Right lobe of liver (tissue), 6 donors: ENCODE data around the gene LIF. TPM values are rescaled to one million over a fixed set of nuclear protein-coding genes. Genes with fewer than 3 reads are reported as not detected.

Source experiments
- ATAC-seq, 4 donors: fragments of 200-7000 bp; cut with Tn5 transposase; one replicate each; pipeline ENCODE4 v1.9.1; 2020; ENCODE audit warnings: mild to moderate bottlenecking in 4 of 4, moderate library complexity in 4 of 4
- DNase-seq, 3 donors: peaks; one replicate each; pipeline ENCODE4 v3.0.0-alpha.2; 2020
- H3K27ac ChIP-seq, 3 donors: fragments of 200-600 bp; one replicate each; pipeline ENCODE4 v1.8.0; 2022
- H3K27me3 ChIP-seq, 2 donors: fragments of 200-600 bp; one replicate each; pipeline ENCODE4 v1.8.0; 2022
- H3K36me3 ChIP-seq, 4 donors: fragments of 200-600 bp; sonication (generic) in 1 of 4; one replicate each; pipeline versions ENCODE4 v1.5.1 to v1.8.0; 2017 to 2022; ENCODE audit warnings: control low read depth in 1 of 4
- H3K4me1 ChIP-seq, 4 donors: fragments of 200-600 bp; sonication (generic) in 1 of 4; one replicate each; pipeline versions ENCODE4 v1.5.1 to v1.8.0; 2017 to 2022; ENCODE audit warnings: control low read depth in 1 of 4
- H3K4me3 ChIP-seq, 3 donors: fragments of 200-600 bp; one replicate each; pipeline ENCODE4 v1.8.0; 2022
- H3K9me3 ChIP-seq, 4 donors: fragments of 200-600 bp; sonication (generic) in 1 of 4; one replicate each; pipeline versions ENCODE4 v1.5.1 to v1.8.0; 2017 to 2022; ENCODE audit warnings: control low read depth in 1 of 4
- POLR2A ChIP-seq: fragments of 450-650 bp; IDR thresholded peaks from one replicate; pipeline ENCODE4 v1.6.1; 2017; ENCODE audit warnings: antibody characterized with exemption, mild to moderate bottlenecking
- WGBS: methylation state at CpG from one replicate; pipeline ENCODE4 v1.1.6; 2018; ENCODE audit warnings: low coverage, low lambda C conversion rate; ENCODE audit not compliant: insufficient coverage; ENCODE audit errors: missing lambda C conversion rate; 5-methylcytosine and 5-hydroxymethylcytosine counted together
- intact Hi-C, 2 donors: fragments of 100-400 bp; cut with DNase I; formaldehyde crosslinking; loops; one replicate each; pipeline versions ENCODE4 v1.11.2 to v1.14.1; 2022
- total RNA-seq, 6 experiments: library from RNA; depleted of rRNA in 2 of 6; stranded (reverse); fragments of >200 nt in 2 of 6; fragmentation: NEBNext Ultra II Directional in 3 of 6; extraction: Animal tissue kit (Norgen Biotek cat#: 25700) in 3 of 6; gene quantifications; one replicate each; pipeline versions ENCODE4 v1.1.0 to v1.2.4, GENCODE V29; 2016 to 2023
- TF ChIP-seq, protein P1 (sequence below), 4 donors: fragments of 200-600 bp in 3 of 4; fragments of 450-650 bp in 1 of 4; IDR thresholded peaks; one replicate each; pipeline versions ENCODE4 v1.5.1 to v1.8.0; 2016 to 2022; ENCODE audit warnings: antibody characterized with exemption in 4 of 4, mild to moderate bottlenecking in 2 of 4
- donor health status: DM: no; HTN: yes; CAD: no.
- donor health status: DM: no; HTN: no; CAD: no.
- donor health status: DM: no; HTN: no; CAD: no.
- donor health status: DM: no; HTN: yes; CAD: no.
- donor health status: DM: no; HTN: yes; CAD: no.

LIF gene
- total RNA-seq, 6 experiments from 2014 or later = 0.15 to 2.0 (median 1.6) TPM; not detected in 2

DNA sequence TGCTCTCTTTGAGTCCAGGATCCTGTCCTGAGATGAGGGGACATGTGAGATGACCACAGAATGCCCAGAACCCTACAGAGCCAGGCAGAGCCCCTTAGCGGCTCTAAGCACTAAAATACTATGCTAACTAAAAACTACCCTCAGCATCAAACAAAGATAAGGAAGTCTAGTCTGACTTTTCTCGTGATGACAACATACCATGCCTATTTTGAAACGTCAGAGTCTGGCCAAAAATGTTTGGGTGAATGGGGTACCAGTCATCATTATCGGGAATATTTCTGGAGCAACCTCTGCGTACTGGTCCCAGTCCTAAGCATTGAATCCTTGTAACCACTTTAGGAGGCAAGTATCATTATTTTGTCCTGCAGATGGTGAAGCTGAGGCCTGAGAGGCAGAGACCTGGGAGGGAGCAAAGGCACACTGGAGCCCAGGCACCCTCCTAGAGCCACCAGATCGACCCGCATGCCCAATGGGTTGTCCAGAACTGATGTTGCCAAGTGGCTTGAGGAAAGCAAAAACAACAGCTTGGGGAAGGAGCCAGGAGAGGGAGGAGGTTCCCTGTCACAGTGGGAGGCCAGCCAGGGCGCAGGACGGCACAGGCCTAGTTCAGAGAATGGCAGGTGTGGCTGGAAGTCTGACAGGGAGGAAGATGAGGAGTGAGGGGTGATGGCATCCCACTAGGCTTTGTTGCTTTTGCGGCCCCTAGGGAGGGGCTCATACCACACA, 27.3 kb upstream of the LIF start:
- intact Hi-C loops = no loop called here
- H3K36me3 ChIP-seq = no peaks in the 10 kb centered on the region
- H3K27me3 ChIP-seq = no peaks in the 10 kb centered on the region
- H3K4me3 ChIP-seq = no peak overlapping the region
- ATAC-seq (no peak), DNase-seq (no peak)
- no peaks in the 10 kb centered on the region for H3K4me1 ChIP-seq
- no peak overlapping the region for H3K27ac ChIP-seq
- WGBS = 53% methylated on average over 7 of the region's 10 CpGs
- no peak for TF ChIP-seq POLR2A
- TF ChIP-seq, protein P1, sequence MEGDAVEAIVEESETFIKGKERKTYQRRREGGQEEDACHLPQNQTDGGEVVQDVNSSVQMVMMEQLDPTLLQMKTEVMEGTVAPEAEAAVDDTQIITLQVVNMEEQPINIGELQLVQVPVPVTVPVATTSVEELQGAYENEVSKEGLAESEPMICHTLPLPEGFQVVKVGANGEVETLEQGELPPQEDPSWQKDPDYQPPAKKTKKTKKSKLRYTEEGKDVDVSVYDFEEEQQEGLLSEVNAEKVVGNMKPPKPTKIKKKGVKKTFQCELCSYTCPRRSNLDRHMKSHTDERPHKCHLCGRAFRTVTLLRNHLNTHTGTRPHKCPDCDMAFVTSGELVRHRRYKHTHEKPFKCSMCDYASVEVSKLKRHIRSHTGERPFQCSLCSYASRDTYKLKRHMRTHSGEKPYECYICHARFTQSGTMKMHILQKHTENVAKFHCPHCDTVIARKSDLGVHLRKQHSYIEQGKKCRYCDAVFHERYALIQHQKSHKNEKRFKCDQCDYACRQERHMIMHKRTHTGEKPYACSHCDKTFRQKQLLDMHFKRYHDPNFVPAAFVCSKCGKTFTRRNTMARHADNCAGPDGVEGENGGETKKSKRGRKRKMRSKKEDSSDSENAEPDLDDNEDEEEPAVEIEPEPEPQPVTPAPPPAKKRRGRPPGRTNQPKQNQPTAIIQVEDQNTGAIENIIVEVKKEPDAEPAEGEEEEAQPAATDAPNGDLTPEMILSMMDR (IDR thresholded peaks at IDR 0.05) = no peak
- no peaks in the 10 kb centered on the region for H3K9me3 ChIP-seq

DNA sequence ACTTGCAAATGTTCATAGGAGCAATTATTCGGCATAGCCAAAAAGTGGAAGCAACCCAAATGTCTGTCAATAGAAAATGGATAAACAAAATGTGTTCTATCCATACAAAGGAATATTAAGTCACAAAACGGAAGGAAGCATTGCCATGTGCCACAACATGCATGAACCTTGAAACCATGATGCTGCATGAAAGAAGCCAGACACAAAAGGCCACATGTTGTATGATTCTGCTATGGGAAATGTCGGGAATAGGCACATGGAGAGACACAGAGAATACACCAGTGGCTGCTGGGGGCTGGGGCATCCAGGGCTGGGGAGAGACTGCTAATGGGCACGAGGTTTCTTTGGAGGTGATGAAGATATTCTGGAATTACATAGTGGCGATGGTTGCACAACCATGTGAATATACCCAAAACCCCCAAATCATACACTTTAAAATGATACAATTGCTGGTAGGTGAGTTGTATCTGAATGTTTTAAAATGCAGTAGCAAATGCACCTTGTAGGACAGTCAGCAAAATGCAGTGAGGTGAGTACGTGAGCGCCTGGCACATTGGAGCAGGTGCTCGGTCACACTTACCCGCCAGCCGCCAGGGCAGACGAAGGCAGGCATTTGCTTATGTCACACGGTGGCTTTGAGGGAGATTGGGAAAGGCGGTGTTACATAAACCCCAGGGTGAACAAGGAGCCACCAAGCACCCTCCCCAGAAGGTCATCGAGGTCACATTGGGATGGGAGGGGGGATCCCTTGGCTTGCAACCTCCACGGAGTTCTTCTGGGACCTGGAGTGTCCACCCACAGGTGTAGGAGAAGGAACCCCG, 26.4 kb upstream of the LIF start:
- ATAC-seq (no peak), DNase-seq (no peak)
- Histone ChIP-seq H3K36me3 (no peaks in the 10 kb centered on the region), H3K4me1 (no peaks in the 10 kb centered on the region), H3K9me3 (no peaks in the 10 kb centered on the region), H3K27me3 (no peaks in the 10 kb centered on the region), H3K4me3 (no peak overlapping the region), H3K27ac (no peak overlapping the region)
- TF ChIP-seq, protein P1 (IDR thresholded peaks at IDR 0.05) = no peak
- no peak for TF ChIP-seq POLR2A
- intact Hi-C loops = no loop called here
- WGBS = 60% methylated on average over 9 of the region's 16 CpGs

DNA sequence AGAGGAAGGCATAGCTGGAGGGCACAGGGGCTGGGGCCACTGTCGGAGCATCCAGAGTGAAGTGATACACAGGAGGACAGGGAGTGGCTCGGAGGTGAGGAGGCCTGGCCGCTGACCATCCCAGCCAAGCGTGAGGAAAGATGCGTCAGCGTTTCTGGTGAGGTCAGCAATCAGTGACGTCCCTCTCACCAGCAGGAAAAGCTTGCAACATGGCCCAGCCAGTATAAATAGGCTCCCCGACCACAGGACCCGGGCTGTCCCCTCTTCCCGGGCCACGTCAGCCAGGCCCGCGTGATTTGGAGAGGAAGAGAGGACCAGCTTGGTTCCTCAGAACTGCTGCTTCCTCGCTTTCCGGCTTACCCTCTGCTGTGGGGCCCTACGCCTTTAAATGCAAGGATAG, 24.3 kb upstream of the LIF start:
- no peak overlapping the region for H3K4me3 ChIP-seq
- intact Hi-C loops = no loop called here
- H3K27ac ChIP-seq = peak overlapping the region in 2 of 3 donors; percentile 17 to 22
- ATAC-seq = peak; percentile 69 to 71 (median 70)
- H3K27me3 ChIP-seq = no peaks in the 10 kb centered on the region
- H3K36me3 ChIP-seq = no peaks in the 10 kb centered on the region
- no peaks in the 10 kb centered on the region for H3K9me3 ChIP-seq
- WGBS = 71% methylated on average over 1 of the region's 16 CpGs
- no peaks in the 10 kb centered on the region for H3K4me1 ChIP-seq
- TF ChIP-seq, protein P1 (IDR thresholded peaks at IDR 0.05) = no peak
- no peak for TF ChIP-seq POLR2A
- peak; percentile 77 to 89 (median 80) for DNase-seq

DNA sequence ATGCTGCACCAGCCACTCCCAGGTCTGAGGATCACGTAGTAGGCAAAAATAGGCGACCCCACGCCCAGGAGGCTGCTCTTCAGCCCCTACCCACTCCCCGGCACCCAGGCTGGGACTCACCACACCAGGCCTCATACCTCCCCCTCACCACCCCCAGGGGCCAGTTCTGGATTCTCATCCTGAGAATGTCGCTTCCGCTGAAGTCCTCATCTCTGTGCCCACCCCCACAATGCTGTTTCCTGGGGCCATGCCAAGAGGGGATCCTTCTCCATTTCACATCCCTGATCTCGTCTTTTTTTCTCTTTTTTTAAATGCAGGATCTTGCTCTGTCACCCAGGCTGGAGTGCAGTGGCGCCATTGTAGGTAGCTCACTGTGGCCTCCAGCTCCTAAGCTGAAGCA, 21.8 kb upstream of the LIF start:
- no peaks in the 10 kb centered on the region for H3K9me3 ChIP-seq
- no peak overlapping the region for H3K4me3 ChIP-seq
- H3K27me3 ChIP-seq = no peaks in the 10 kb centered on the region
- H3K4me1 ChIP-seq = no peaks in the 10 kb centered on the region
- intact Hi-C loops = loop anchor here (5.0 to 10.0 kb wide), 2 partner anchors 114 to 116 kb away; partner anchors contain the start of gene RNF215 (in 1 of the 2)
- no peaks in the 10 kb centered on the region for H3K36me3 ChIP-seq
- TF ChIP-seq, protein P1 (IDR thresholded peaks at IDR 0.05) = no peak
- TF ChIP-seq POLR2A = no peak
- ATAC-seq (no peak), DNase-seq (no peak)
- peak overlapping the region in 1 of 3 donors; percentile 11 for H3K27ac ChIP-seq
- WGBS = 69% methylated on average over 2 of the region's 8 CpGs
